Measurements from ENCODE around the gene XIRP2. TPM values are rescaled to one million over a fixed set of nuclear protein-coding genes. Genes with fewer than 3 reads are reported as not detected.

Gene XIRP2
- not detected for polyA plus RNA-seq (2013, experiment 1 of 2)
- polyA plus RNA-seq (2013, experiment 2 of 2): not detected

GRCh38 chr2:166888180-166888579 lies at the start of gene XIRP2:
Gene XIRP2, plus strand, starts transcription at chr2:166888480. Its CDS starts 15,003 bp downstream, at chr2:166903483.
- no CpG with 5 or more reads among the region's 2 CpGs for WGBS, 2 donors (ENCODE audit: extremely low coverage in 2 of 2, insufficient read length in 2 of 2, insufficient replicate concordance in 1 of 2)

GRCh38 chr2:166841152-166841551 lies 47.1 kb upstream of the XIRP2 start:
- no peak overlapping the region for H4K91ac ChIP-seq (ENCODE audit: low read depth, low read length, poor library complexity)
- no peak overlapping the region for H3K9ac ChIP-seq (ENCODE audit: low read depth, low read length, poor library complexity)
- no peak overlapping the region for H3K23ac ChIP-seq (ENCODE audit: low read depth, low read length, poor library complexity)
- H3K18ac ChIP-seq (ENCODE audit: low read length): no peak overlapping the region
- no peaks in the 10 kb centered on the region for H3K36me3 ChIP-seq (replicated peaks in 1 of 2; ENCODE audit: control insufficient read depth in 2 of 2, insufficient read depth in 2 of 2, low read length in 2 of 2)
- H2BK12ac ChIP-seq (ENCODE audit: low read length): no peak overlapping the region
- H3K4me3 ChIP-seq (ENCODE audit: low read length in 2 of 2): no peak overlapping the region
- H3K14ac ChIP-seq (ENCODE audit: low read length): no peak overlapping the region
- no peak overlapping the region for H2BK5ac ChIP-seq (ENCODE audit: low read length)
- H2BK15ac ChIP-seq (ENCODE audit: low read length): no peak overlapping the region
- H3K4ac ChIP-seq (ENCODE audit: low read length): no peak overlapping the region
- no peaks in the 10 kb centered on the region for H3K27me3 ChIP-seq (ENCODE audit: control insufficient read depth in 3 of 3, insufficient read depth in 3 of 3, low read depth in 1 of 3, low read length in 3 of 3)
- no peak for DNase-seq (ENCODE audit: low spot score)
- no peak overlapping the region for H2BK120ac ChIP-seq (ENCODE audit: low read depth, low read length)
- peaks cover 0 to 10% of the 10 kb centered on the region in 2 donors for H3K4me1 ChIP-seq (ENCODE audit: control insufficient read depth in 2 of 2, insufficient read depth in 1 of 2, low read depth in 1 of 2, low read length in 2 of 2)
- H3K79me1 ChIP-seq (ENCODE audit: low read depth, low read length): no peaks in the 10 kb centered on the region
- peak overlapping the region; percentile 61 for H2AFZ ChIP-seq (ENCODE audit: low read length)
- WGBS, 2 donors (ENCODE audit: extremely low coverage in 2 of 2, insufficient read length in 2 of 2, insufficient replicate concordance in 1 of 2): no CpG with 5 or more reads among the region's 2 CpGs
- no peak overlapping the region for H4K8ac ChIP-seq (ENCODE audit: low read depth, low read length)
- H3K4me2 ChIP-seq (ENCODE audit: insufficient read depth, low read length, poor library complexity, severe bottlenecking): no peak overlapping the region
- H3K27ac ChIP-seq (replicated peaks; ENCODE audit: low read length): no peak overlapping the region
- no peak overlapping the region for H2AK5ac ChIP-seq (ENCODE audit: low read depth, low read length)
- no peaks in the 10 kb centered on the region for H3K9me3 ChIP-seq (replicated peaks in 1 of 2; ENCODE audit: control insufficient read depth in 2 of 2, insufficient read depth in 1 of 2, low read depth in 1 of 2, low read length in 2 of 2)

More at GRCh38 chr2:166888180-166888579, at the start of gene XIRP2:
- H2BK120ac ChIP-seq (ENCODE audit: low read depth, low read length): no peak within 1 kb of the TSS
- H3K27ac ChIP-seq (replicated peaks; ENCODE audit: low read length): no peak within 1 kb of the TSS
- H2BK5ac ChIP-seq (ENCODE audit: low read length): no peak within 1 kb of the TSS
- H3K4ac ChIP-seq (ENCODE audit: low read length): no peak within 1 kb of the TSS
- H3K27me3 ChIP-seq (ENCODE audit: control insufficient read depth in 3 of 3, insufficient read depth in 3 of 3, low read depth in 1 of 3, low read length in 3 of 3): no peaks in the 10 kb centered on the region
- no peak within 1 kb of the TSS for H2AK5ac ChIP-seq (ENCODE audit: low read depth, low read length)
- no peaks in the 10 kb centered on the region for H3K79me1 ChIP-seq (ENCODE audit: low read depth, low read length)
- H3K4me1 ChIP-seq (ENCODE audit: control insufficient read depth in 2 of 2, insufficient read depth in 1 of 2, low read depth in 1 of 2, low read length in 2 of 2): peaks cover 2 to 8% of the 10 kb centered on the region in 2 donors
- no peak within 1 kb of the TSS for H3K4me3 ChIP-seq (ENCODE audit: low read length in 2 of 2)
- no peak for DNase-seq (ENCODE audit: low spot score)
- H2BK12ac ChIP-seq (ENCODE audit: low read length): no peak within 1 kb of the TSS
- no peak within 1 kb of the TSS for H4K91ac ChIP-seq (ENCODE audit: low read depth, low read length, poor library complexity)
- H4K8ac ChIP-seq (ENCODE audit: low read depth, low read length): no peak within 1 kb of the TSS
- no peak within 1 kb of the TSS for H3K18ac ChIP-seq (ENCODE audit: low read length)
- H3K14ac ChIP-seq (ENCODE audit: low read length): no peak within 1 kb of the TSS
- no peak within 1 kb of the TSS for H3K23ac ChIP-seq (ENCODE audit: low read depth, low read length, poor library complexity)
- no peaks in the 10 kb centered on the region for H3K9me3 ChIP-seq (replicated peaks in 1 of 2; ENCODE audit: control insufficient read depth in 2 of 2, insufficient read depth in 1 of 2, low read depth in 1 of 2, low read length in 2 of 2)
- H3K4me2 ChIP-seq (ENCODE audit: insufficient read depth, low read length, poor library complexity, severe bottlenecking): no peak within 1 kb of the TSS
- peak within 1 kb of the TSS; percentile 60 for H2AFZ ChIP-seq (ENCODE audit: low read length)
- H3K9ac ChIP-seq (ENCODE audit: low read depth, low read length, poor library complexity): no peak within 1 kb of the TSS
- no peak within 1 kb of the TSS for H2BK15ac ChIP-seq (ENCODE audit: low read length)
- H3K36me3 ChIP-seq (replicated peaks in 1 of 2; ENCODE audit: control insufficient read depth in 2 of 2, insufficient read depth in 2 of 2, low read length in 2 of 2): no peaks in the 10 kb centered on the region

- Histone ChIP-seq H3K4me2 (ENCODE audit: insufficient read depth, low read length, poor library complexity, severe bottlenecking) (no peak overlapping the region), H3K9me3 (replicated peaks in 1 of 2; ENCODE audit: control insufficient read depth in 2 of 2, insufficient read depth in 1 of 2, low read depth in 1 of 2, low read length in 2 of 2) (no peaks in the 10 kb centered on the region), H3K79me1 (ENCODE audit: low read depth, low read length) (no peaks in the 10 kb centered on the region), H2BK5ac (ENCODE audit: low read length) (no peak overlapping the region), H4K8ac (ENCODE audit: low read depth, low read length) (no peak overlapping the region), H3K27me3 (ENCODE audit: control insufficient read depth in 3 of 3, insufficient read depth in 3 of 3, low read depth in 1 of 3, low read length in 3 of 3) (no peaks in the 10 kb centered on the region), H2BK12ac (ENCODE audit: low read length) (no peak overlapping the region), H3K36me3 (replicated peaks in 1 of 2; ENCODE audit: control insufficient read depth in 2 of 2, insufficient read depth in 2 of 2, low read length in 2 of 2) (no peaks in the 10 kb centered on the region), H3K27ac (replicated peaks; ENCODE audit: low read length) (no peak overlapping the region), H2BK15ac (ENCODE audit: low read length) (no peak overlapping the region), H4K91ac (ENCODE audit: low read depth, low read length, poor library complexity) (no peak overlapping the region), H3K18ac (ENCODE audit: low read length) (no peak overlapping the region), H3K23ac (ENCODE audit: low read depth, low read length, poor library complexity) (no peak overlapping the region), H2AK5ac (ENCODE audit: low read depth, low read length) (no peak overlapping the region), H2BK120ac (ENCODE audit: low read depth, low read length) (no peak overlapping the region), H3K14ac (ENCODE audit: low read length) (no peak overlapping the region), H3K9ac (ENCODE audit: low read depth, low read length, poor library complexity) (no peak overlapping the region), H3K4ac (ENCODE audit: low read length) (no peak overlapping the region), H2AFZ (ENCODE audit: low read length) (peak overlapping the region; percentile 19), H3K4me1 (ENCODE audit: control insufficient read depth in 2 of 2, insufficient read depth in 1 of 2, low read depth in 1 of 2, low read length in 2 of 2) (peaks cover 0 to 10% of the 10 kb centered on the region in 2 donors), H3K4me3 (ENCODE audit: low read length in 2 of 2) (no peak overlapping the region)
- no peak for DNase-seq (ENCODE audit: low spot score)
- whole genome bisulfite sequencing, 2 donors (ENCODE audit: extremely low coverage in 2 of 2, insufficient read length in 2 of 2, insufficient replicate concordance in 1 of 2): no CpG with 5 or more reads among the region's 1 CpG
Measured at GRCh38 chr2:166841679-166842078, 46.6 kb upstream of the XIRP2 start.

GRCh38 chr2:166844111-166844510 lies 44.2 kb upstream of the XIRP2 start:
- Histone ChIP-seq H4K8ac (ENCODE audit: low read depth, low read length) (no peak overlapping the region), H2AK5ac (ENCODE audit: low read depth, low read length) (no peak overlapping the region), H2AFZ (ENCODE audit: low read length) (peak overlapping the region; percentile 51), H3K27ac (replicated peaks; ENCODE audit: low read length) (no peak overlapping the region), H2BK5ac (ENCODE audit: low read length) (no peak overlapping the region), H3K4ac (ENCODE audit: low read length) (no peak overlapping the region), H2BK12ac (ENCODE audit: low read length) (no peak overlapping the region), H2BK120ac (ENCODE audit: low read depth, low read length) (no peak overlapping the region), H3K4me2 (ENCODE audit: insufficient read depth, low read length, poor library complexity, severe bottlenecking) (no peak overlapping the region), H3K4me1 (ENCODE audit: control insufficient read depth in 2 of 2, insufficient read depth in 1 of 2, low read depth in 1 of 2, low read length in 2 of 2) (peaks cover 0 to 10% of the 10 kb centered on the region in 2 donors), H3K14ac (ENCODE audit: low read length) (no peak overlapping the region), H3K4me3 (ENCODE audit: low read length in 2 of 2) (no peak overlapping the region), H3K36me3 (replicated peaks in 1 of 2; ENCODE audit: control insufficient read depth in 2 of 2, insufficient read depth in 2 of 2, low read length in 2 of 2) (no peaks in the 10 kb centered on the region), H3K79me1 (ENCODE audit: low read depth, low read length) (no peaks in the 10 kb centered on the region), H4K91ac (ENCODE audit: low read depth, low read length, poor library complexity) (no peak overlapping the region), H3K9ac (ENCODE audit: low read depth, low read length, poor library complexity) (no peak overlapping the region), H3K23ac (ENCODE audit: low read depth, low read length, poor library complexity) (no peak overlapping the region), H3K27me3 (ENCODE audit: control insufficient read depth in 3 of 3, insufficient read depth in 3 of 3, low read depth in 1 of 3, low read length in 3 of 3) (no peaks in the 10 kb centered on the region), H2BK15ac (ENCODE audit: low read length) (no peak overlapping the region), H3K9me3 (replicated peaks in 1 of 2; ENCODE audit: control insufficient read depth in 2 of 2, insufficient read depth in 1 of 2, low read depth in 1 of 2, low read length in 2 of 2) (no peaks in the 10 kb centered on the region), H3K18ac (ENCODE audit: low read length) (no peak overlapping the region)
- whole genome bisulfite sequencing, 2 donors (ENCODE audit: extremely low coverage in 2 of 2, insufficient read length in 2 of 2, insufficient replicate concordance in 1 of 2): 100% methylated on average over 1 of the region's 1 CpG; no CpG with 5 or more reads in 1 of the 2 donors
- DNase-seq (ENCODE audit: low spot score): no peak

All from neuronal stem cell (in vitro differentiated cells).